HG03159 (cell line): ENCODE measurements around the gene IL18RAP.

Experiments
- ATAC-seq: cut with Tn5 transposase; IDR thresholded peaks from one replicate; pipeline ENCODE4 v1.9.1; 2021; ENCODE audit warnings: mild to moderate bottlenecking, moderate library complexity; ENCODE audit not compliant: unreplicated experiment

Gene IL18RAP

DNA sequence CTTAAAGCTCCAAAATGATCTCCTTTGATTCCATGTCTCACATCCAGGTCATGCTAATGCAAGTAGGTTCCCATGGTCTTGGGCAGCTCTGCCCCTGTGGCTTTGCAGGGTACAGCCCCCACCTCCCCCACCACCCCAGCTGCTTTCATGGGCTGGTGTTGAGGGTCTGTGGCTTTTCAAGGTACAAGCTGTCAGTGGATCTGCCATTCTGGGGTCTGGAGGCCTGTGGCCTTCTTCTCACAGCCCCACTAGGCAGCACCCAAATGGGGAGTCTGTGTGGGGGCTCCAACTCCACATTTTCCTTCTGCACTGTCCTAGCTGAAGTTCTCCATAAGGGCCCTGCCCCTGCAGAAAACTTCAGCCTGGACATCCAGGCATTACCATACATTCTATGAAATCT, 69.0 kb downstream of the IL18RAP start:
- ATAC-seq, result no peak

DNA sequence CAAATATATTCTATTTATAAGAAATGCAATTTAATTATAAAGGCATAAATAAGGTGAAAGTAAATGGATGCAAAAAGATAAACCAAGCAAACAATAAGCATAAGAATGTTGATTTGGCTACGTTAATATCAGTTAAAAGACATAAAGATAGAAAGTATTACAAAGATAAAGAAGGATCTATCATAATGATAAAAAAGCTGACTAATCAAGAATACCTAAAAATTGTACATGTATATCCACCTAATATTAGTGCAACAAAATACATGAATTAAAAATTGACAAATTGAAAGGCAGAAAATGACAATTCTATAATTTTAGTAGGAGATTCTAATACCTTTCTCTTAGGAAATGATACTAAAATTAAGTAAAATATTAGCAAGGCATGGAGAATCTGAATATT, 71.6 kb downstream of the IL18RAP start:
- no peak for ATAC-seq

DNA sequence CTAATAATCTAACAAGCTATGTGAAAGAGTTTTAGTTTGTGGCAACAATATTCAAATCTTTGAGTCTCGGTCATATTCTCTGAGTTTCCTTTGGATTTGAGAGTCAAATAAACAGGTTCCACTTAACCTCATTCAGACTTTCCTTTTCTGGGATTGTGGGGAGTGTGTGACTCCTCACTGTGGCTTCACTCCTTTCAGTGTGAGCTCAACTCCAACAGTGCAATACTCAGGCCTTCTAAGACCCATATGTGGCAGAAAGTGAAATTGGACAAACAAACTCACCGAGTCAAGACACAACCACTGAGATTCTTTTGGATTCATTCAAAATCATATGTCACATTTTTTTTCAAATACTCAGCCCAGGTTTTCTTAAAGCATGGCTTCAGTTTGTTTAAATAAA, 75.5 kb downstream of the IL18RAP start:
- no peak for ATAC-seq

DNA sequence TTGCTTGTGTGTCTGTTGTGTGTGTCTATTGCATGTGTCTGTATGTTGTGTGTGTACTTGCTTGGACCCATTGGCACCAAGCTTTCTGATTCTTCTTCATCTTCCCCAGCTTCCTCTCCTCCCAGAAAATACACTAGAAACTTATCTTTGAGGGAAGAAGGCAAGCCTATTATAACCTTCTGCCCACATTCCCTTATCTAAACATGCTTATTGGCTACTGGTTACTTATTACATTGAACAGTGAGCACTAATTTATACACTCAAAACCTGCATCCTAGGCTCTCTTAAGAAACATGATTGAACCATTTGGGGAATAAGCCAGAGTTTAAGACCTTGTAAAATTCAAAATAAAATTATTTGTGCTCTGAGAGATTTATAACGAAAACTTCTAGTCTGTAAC, 76.6 kb downstream of the IL18RAP start:
- ATAC-seq, result no peak
